GM18861 (cell line): ENCODE data around the gene AJUBA.
"Not testable (repeated sequence)": the region's sequence is repeated elsewhere in the genome, so short reads cannot be mapped to it uniquely, and the experiment has no call there.

Experiments
- ATAC-seq: cut with Tn5 transposase; IDR thresholded peaks from one replicate; pipeline ENCODE4 v1.9.1; 2021; ENCODE audit not compliant: unreplicated experiment

Gene AJUBA

GRCh38 chr14:22952418-22952817 is 29.9 kb downstream of the AJUBA start:
- no peak for ATAC-seq

GRCh38 chr14:22951795-22952194 is 30.6 kb downstream of the AJUBA start:
- not testable (repeated sequence) for ATAC-seq

GRCh38 chr14:22945642-22946041 is 36.7 kb downstream of the AJUBA start:
- no peak for ATAC-seq

- no peak for ATAC-seq
Measured at GRCh38 chr14:22939684-22940083, 42.7 kb downstream of the AJUBA start.

- ATAC-seq, result no peak
Measured at GRCh38 chr14:22935156-22935555, 47.2 kb downstream of the AJUBA start.

- ATAC-seq, result no peak
Measured at GRCh38 chr14:22932146-22932545, 50.2 kb downstream of the AJUBA start.

GRCh38 chr14:22929961-22930364 is 52.4 kb downstream of the AJUBA start:
- ATAC-seq, result no peak

- ATAC-seq, result peak; percentile 88
Measured at GRCh38 chr14:22929104-22929960, 53.0 kb downstream of the AJUBA start, which contains the start of gene PRMT5. TSS of gene PRMT5 (minus strand) at chr14:22929376. CDS start at chr14:22929361, 15 bp downstream.

GRCh38 chr14:22928237-22929103 is 53.9 kb downstream of the AJUBA start:
- ATAC-seq, result no peak

GRCh38 chr14:22926316-22926715 is 56.0 kb downstream of the AJUBA start:
- no peak for ATAC-seq

- ATAC-seq, result no peak
Measured at GRCh38 chr14:22925513-22925912, 56.8 kb downstream of the AJUBA start.

GRCh38 chr14:22923746-22924145 is 58.6 kb downstream of the AJUBA start:
- ATAC-seq, result no peak

GRCh38 chr14:22922294-22922693 is 60.1 kb downstream of the AJUBA start:
- no peak for ATAC-seq
